HG03045 (cell line): Measurements from ENCODE around the gene TXNRD2.

Experiments
- ATAC-seq: cut with Tn5 transposase; IDR thresholded peaks from one replicate; pipeline ENCODE4 v1.9.1; 2021; ENCODE audit warnings: mild to moderate bottlenecking, moderate library complexity; ENCODE audit not compliant: unreplicated experiment

TXNRD2 gene

GRCh38 chr22:19967850-19968449, 26.3 kb upstream of the TXNRD2 start:
- ATAC-seq: no peak

- no peak for ATAC-seq
Measured at GRCh38 chr22:19966908-19967750, 25.5 kb upstream of the TXNRD2 start.

GRCh38 chr22:19965771-19966709, 24.4 kb upstream of the TXNRD2 start:
- ATAC-seq: no peak

- no peak for ATAC-seq
Measured at GRCh38 chr22:19964701-19965386, 23.2 kb upstream of the TXNRD2 start.

GRCh38 chr22:19963863-19964642, 22.4 kb upstream of the TXNRD2 start:
- no peak for ATAC-seq

GRCh38 chr22:19962909-19963806, 21.5 kb upstream of the TXNRD2 start:
- no peak for ATAC-seq

- ATAC-seq: no peak
Measured at GRCh38 chr22:19962246-19962908, 20.8 kb upstream of the TXNRD2 start.

- ATAC-seq: no peak
Measured at GRCh38 chr22:19961868-19962245, 20.2 kb upstream of the TXNRD2 start.

GRCh38 chr22:19961201-19961580, 19.6 kb upstream of the TXNRD2 start:
- no peak for ATAC-seq

GRCh38 chr22:19960491-19961200, 19.0 kb upstream of the TXNRD2 start:
- ATAC-seq: no peak

GRCh38 chr22:19959587-19960490, 18.2 kb upstream of the TXNRD2 start:
- ATAC-seq: no peak

GRCh38 chr22:19959043-19959586, 17.5 kb upstream of the TXNRD2 start:
- ATAC-seq: no peak

GRCh38 chr22:19958083-19959042, 16.7 kb upstream of the TXNRD2 start:
- no peak for ATAC-seq

GRCh38 chr22:19957445-19957844, 15.8 kb upstream of the TXNRD2 start:
- ATAC-seq: no peak
